IPS-NIHi7 (cell line): ENCODE measurements around the gene ZCWPW1.
"Not testable (repeated sequence)": the region's sequence is repeated elsewhere in the genome, so short reads cannot be mapped to it uniquely, and the experiment has no call there.

ENCODE experiments used
- DNase-seq: peaks from one replicate; pipeline ENCODE4 v3.0.0; 2012; ENCODE audit warnings: mixed read lengths; ENCODE audit errors: extremely low spot score

Gene ZCWPW1

GRCh38 chr7:100373870-100374598, 54.5 kb downstream of the ZCWPW1 start:
- DNase-seq, result not testable (repeated sequence)

DNA sequence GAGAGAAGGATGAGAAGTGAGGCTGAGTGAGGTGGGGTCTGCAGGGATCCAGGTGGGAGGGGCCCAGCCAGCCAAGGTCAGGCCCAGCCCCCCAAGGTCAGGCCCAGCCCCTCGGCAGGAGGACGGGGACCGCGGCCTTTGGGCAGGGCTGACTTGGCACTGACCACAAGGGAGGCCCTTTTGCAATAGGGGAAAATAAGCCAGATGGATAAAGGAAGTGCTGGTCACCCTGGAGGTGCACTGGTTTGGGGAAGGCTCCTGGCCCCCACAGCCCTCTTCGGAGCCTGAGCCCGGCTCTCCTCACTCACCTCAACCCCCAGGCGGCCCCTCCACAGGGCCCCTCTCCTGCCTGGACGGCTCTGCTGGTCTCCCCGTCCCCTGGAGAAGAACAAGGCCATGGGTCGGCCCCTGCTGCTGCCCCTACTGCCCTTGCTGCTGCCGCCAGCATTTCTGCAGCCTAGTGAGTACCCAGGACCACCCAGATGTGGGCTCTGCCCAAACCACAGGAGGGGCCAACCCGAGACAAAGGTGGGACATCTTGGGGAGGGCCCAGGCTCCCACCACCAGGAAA, 55.2 kb downstream of the ZCWPW1 start, which contains the start of gene PILRA:
PILRA (plus strand) TSS at position 227 of the 571 bp plus-strand sequence; CDS start at position 397, 170 bp downstream.
- no peak for DNase-seq

- no peak for DNase-seq
These were observed 55.8 kb downstream of the ZCWPW1 start for GRCh38 chr7:100372694-100373093.

DNA sequence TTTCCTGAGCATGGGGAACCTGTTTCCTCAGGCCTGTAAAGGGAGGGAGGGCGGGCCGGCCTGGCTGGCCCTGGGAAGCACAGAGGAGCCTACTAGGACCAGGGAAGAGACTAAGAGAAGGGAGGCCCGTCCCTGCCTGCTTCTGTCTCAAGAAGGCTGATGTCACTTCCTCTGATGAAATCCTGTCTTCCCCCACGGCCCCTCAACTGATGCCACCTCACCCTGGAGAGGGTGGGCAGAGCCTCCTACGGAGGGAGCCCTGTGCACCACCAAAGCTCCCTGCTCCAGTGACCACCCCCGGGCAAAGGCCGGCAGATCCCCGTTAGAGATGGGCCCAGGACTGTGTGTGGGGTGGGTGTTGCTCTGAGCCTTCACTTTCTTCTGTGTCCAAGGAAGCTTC, 56.2 kb downstream of the ZCWPW1 start:
- DNase-seq, result no peak

GRCh38 chr7:100371561-100372171, 56.8 kb downstream of the ZCWPW1 start:
- DNase-seq, result no peak

GRCh38 chr7:100370746-100371145, 57.8 kb downstream of the ZCWPW1 start:
- DNase-seq, result no peak

DNA sequence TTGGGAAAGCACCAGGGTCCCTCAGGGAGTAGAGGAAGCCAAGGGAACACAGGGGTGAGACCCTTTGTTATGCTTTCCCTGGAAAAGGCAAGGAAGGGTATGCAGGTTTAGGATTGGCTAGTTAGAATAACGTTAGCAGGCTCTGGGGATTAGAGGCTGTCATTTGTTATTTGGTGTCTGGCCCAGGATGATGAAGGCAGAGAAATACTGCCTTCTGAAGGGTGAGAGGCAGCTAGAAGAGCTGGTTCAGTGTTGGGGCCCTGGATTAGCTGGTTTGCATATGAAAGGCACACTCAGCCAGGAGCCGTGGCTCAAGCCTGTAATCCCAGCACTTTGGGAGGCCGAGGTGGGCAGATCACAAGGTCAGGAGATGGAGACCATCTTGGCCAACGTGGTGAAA, 58.2 kb downstream of the ZCWPW1 start:
- peak; percentile 50 for DNase-seq

DNA sequence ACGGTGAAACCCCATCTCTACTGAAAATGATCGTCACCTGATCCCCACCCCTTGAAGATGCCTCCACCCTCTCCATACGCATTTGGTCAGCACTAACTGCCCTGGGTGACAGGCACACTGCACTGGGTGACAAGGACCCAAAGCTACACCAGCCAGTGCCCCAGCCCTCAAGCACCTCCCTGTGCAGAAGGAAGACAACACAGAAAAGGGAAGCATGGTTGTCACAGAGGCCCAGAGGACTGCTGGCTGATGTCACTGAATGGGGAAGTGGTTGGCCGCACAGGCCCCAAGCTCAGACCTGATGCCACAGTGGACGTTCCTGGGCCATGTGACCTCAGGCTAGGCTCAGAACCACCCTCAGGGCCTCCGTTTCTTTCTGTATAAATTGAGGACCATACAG, 59.4 kb downstream of the ZCWPW1 start:
- DNase-seq, result no peak

GRCh38 chr7:100367676-100368613, 60.6 kb downstream of the ZCWPW1 start:
- DNase-seq, result no peak

DNA sequence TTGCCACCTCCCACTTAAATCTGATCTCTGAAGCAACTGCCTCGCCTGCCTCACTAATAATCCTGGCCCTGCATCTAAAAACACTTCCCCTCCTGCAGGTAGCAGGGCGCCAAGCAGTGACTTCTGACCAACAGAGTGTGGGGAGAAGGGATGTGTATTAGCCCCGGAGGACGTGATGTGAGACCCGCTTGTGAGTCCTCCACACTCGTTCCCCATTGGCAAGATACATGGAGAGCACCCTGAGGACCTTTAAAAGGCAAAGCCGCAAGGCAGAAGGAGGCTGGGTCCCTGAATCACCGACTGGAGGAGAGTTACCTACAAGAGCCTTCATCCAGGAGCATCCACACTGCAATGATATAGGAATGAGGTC, 61.3 kb downstream of the ZCWPW1 start:
- no peak for DNase-seq

- DNase-seq, result no peak
These were observed 61.9 kb downstream of the ZCWPW1 start for GRCh38 chr7:100366411-100367250.

- DNase-seq, result not testable (repeated sequence)
These were observed 62.5 kb downstream of the ZCWPW1 start for GRCh38 chr7:100365998-100366367.

DNA sequence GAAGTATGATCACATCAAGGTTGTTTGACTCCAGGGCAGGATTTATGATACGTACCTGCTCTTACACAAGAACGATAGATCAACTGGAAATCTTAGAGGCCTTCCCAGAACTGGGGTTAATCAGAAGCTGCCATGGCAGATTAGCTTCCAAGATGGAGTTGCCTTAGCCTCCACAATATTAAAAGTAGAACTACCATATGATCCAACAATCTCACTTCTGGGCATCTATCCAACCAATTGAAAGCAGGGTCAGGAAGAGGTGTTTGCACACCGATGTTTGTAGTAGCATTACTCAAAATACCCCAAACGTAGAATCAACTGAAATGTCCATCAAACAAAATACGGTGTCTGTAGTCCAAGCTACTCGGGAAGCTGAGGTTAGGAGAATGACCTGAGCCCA, 64.0 kb downstream of the ZCWPW1 start:
- no peak for DNase-seq

DNA sequence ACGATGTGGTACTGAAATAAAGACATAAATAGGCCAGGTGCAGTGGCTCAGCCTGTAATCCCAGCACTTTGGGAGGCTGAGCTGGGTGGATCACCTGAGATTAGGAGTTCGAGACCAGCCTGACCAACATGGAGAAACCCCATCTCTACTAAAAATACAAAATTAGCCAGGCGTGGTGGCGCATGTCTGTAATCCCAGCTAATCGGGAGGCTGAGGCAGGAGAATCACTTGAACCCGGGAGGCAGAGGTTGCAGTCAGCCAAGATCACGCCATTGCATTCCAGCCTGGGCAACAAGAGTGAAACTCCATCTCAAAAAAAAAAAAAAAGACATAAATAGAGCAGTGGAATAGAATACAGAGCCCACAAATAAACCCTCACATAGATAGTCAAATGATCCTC, 64.7 kb downstream of the ZCWPW1 start:
- DNase-seq, result not testable (repeated sequence)

DNA sequence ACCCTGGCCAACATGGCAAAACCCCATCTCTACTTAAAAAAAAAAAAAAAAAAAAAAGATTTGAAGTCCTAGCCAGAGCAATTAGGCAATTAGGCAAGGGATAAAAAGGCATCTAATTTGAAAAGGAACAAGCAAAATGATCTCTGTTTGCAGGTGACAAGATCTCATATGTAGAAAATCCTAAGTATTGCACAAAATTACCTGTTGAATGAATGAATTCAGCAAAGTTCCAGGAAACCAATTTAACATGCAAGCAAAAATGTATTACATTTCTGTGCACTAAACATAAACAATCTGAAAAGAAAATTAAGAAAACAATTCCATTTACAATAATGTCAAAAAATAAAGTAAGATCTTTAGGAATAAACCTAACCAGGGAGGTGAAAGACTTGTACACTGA, 65.4 kb downstream of the ZCWPW1 start:
- no peak for DNase-seq

DNA sequence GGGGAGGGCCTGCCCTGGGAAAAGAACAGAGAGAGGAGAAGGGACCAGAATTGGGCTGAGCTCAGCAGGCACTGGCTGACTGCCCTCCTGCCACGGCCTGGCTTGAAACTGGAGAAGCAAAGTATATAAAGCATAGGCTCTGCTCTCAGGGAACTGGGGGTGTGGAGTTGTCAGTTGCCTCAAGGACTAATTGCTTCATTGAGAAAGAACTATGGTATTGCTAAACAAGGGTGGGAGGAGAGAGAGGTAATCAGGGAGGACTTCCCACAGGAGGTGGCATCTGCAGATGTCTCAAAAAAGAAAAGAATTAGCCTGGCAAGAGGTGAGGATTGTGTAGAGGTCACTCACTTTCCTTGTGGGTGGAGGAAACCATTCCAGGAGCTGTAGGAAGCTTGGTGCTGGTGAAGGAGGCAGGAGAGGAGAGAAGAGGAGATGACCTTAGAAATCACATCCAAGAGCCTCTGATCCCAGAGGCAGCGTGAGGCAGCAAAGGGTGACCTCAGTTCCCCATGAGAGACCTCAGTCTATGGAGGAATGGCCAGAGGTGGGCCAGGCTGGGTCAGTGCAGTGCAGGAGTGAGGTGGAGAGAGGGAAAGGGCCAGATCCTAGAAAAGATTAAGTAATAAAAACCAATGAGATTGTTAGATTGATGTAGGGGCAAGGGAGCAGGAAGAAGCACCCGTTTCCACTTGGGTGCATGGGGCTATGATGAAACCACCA, 68.2 kb downstream of the ZCWPW1 start:
- no peak for DNase-seq

GRCh38 chr7:100358857-100359212, 69.7 kb downstream of the ZCWPW1 start:
- DNase-seq, result no peak

- no peak for DNase-seq
These were observed 70.3 kb downstream of the ZCWPW1 start, which contains the start of gene PILRB for GRCh38 chr7:100358027-100358856. Gene PILRB, plus strand, starts transcription at chr7:100358117. Its CDS starts 186 bp downstream, at chr7:100358303.

GRCh38 chr7:100357131-100357561, 71.4 kb downstream of the ZCWPW1 start:
- DNase-seq, result no peak
